K562 (cell line): ENCODE measurements around the gene TUBD1. TPM values are rescaled to one million over a fixed set of nuclear protein-coding genes. Genes with fewer than 3 reads are reported as not detected.
A peak's percentile ranks its signal among the peaks of the same experiment; 100 is the strongest.

Experiments
- MEF2D ChIP-seq: conservative IDR thresholded peaks from 2 replicates; pipeline ENCODE4 v1.6.1; 2016; ENCODE audit warnings: low read depth, missing genetic modification characterization, missing compliant biosample characterization
- PHB ChIP-seq: fragments of 250-450 bp; sonication (Bioruptor Pico); IDR thresholded peaks from 2 replicates; pipeline ENCODE4 v1.5.0; 2021
- PHTF2 ChIP-seq: fragments of 250-450 bp; sonication (Bioruptor Pico); IDR thresholded peaks from 2 replicates; pipeline ENCODE4 v1.5.0; 2021; ENCODE audit warnings: mild to moderate bottlenecking
- polyA plus RNA-seq, 8 experiments: library from polyadenylated mRNA; depleted of rRNA in 4 of 8; stranded (reverse) in 5 of 8; unstranded in 3 of 8; fragments of >200 nt; fragmentation: Nextera tagmentation in 2 of 8; fragmentation: Illumina TruSeq in 1 of 8; extraction: Ambion mirVana in 2 of 8; extraction: Trizol in 1 of 8; gene quantifications; 2 replicates each; pipeline versions ENCODE4 v1.2.1 to v1.2.3, GENCODE V29; 2011 to 2014; ENCODE audit warnings: inconsistent platforms in 1 of 8, missing spikeins in 1 of 8
- total RNA-seq, 7 experiments: library from RNA; depleted of rRNA in 6 of 7; stranded (reverse); fragments of >200 nt in 6 of 7; fragmentation: Illumina TruSeq in 2 of 7; extraction: Trizol in 2 of 7; gene quantifications; 2 replicates each; pipeline versions ENCODE4 v1.2.1 to v1.2.3, GENCODE V29; 2011 to 2021; ENCODE audit warnings: low replicate concordance in 1 of 7
- TF ChIP-seq, protein P1 (sequence below): sonication (generic); formaldehyde crosslinking; IDR thresholded peaks from 2 replicates; pipeline ENCODE4 v1.8.0; 2022; ENCODE audit warnings: missing genetic modification reagents, mild to moderate bottlenecking, borderline replicate concordance
- TF ChIP-seq, protein P2 (sequence below), 2 experiments: fragments of 450-650 bp; IDR thresholded peaks; 2 replicates each; pipeline ENCODE4 v1.6.1; 2016

The TUBD1 gene
- total and polyA plus RNA-seq, 9 of the 15 experiments (the other 6 are each of a cell fraction or from before 2014, with no cell fraction given): 10.8 to 35.3 (median 17.9) TPM

DNA sequence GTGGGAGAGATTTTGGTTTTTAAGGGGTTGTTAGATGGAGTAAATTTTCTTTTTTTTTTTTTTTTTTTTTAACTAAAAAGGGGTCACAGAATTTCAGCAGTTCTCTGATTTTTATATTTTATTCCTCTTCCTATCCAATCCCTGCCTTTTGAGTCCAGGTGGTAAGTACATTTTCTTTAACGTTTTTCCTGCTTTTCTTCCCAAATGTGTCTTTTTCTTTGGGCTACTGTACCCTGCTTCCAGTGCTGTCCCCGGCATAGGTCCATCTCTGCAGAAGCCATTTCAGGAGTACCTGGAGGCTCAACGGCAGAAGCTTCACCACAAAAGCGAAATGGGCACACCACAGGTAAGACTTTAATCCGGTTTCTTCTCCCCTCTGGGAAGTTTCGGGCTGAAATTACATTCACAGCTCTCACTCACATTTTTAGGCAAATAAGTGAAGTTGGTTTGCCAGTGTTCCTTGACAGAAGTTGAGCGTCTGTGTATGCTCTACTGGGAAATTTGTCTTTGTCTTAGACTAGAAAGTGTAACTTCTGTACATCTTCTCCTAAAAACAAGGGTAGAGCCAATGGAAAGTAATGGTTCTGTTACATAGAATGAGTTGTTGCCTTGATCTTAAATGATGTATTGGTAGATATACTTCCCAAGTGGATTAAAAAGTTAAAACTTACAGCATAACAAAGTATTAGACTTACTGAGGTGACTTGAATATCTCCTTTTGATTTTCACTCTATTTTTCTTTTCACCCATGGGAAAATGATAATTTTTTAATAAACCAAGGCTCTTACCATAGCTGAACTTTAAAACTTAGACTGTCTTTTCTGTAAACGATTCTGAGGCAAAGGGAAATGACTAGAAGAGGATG, 54.5 kb downstream of the TUBD1 start (continued):
- TF ChIP-seq, protein P1, sequence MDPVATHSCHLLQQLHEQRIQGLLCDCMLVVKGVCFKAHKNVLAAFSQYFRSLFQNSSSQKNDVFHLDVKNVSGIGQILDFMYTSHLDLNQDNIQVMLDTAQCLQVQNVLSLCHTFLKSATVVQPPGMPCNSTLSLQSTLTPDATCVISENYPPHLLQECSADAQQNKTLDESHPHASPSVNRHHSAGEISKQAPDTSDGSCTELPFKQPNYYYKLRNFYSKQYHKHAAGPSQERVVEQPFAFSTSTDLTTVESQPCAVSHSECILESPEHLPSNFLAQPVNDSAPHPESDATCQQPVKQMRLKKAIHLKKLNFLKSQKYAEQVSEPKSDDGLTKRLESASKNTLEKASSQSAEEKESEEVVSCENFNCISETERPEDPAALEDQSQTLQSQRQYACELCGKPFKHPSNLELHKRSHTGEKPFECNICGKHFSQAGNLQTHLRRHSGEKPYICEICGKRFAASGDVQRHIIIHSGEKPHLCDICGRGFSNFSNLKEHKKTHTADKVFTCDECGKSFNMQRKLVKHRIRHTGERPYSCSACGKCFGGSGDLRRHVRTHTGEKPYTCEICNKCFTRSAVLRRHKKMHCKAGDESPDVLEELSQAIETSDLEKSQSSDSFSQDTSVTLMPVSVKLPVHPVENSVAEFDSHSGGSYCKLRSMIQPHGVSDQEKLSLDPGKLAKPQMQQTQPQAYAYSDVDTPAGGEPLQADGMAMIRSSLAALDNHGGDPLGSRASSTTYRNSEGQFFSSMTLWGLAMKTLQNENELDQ (CRISPR knock-in tag): no peak
- TF ChIP-seq MEF2D (tag) (no peak; the same call in 1 of the 2 replicates), PHTF2 (CRISPR knock-in tag) (0 out of 2 replicates have a peak, but pooled peaks have one; percentile 53), PHB (no peak)
- TF ChIP-seq, protein P2, sequence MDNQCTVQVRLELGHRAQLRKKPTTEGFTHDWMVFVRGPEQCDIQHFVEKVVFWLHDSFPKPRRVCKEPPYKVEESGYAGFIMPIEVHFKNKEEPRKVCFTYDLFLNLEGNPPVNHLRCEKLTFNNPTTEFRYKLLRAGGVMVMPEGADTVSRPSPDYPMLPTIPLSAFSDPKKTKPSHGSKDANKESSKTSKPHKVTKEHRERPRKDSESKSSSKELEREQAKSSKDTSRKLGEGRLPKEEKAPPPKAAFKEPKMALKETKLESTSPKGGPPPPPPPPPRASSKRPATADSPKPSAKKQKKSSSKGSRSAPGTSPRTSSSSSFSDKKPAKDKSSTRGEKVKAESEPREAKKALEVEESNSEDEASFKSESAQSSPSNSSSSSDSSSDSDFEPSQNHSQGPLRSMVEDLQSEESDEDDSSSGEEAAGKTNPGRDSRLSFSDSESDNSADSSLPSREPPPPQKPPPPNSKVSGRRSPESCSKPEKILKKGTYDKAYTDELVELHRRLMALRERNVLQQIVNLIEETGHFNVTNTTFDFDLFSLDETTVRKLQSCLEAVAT (IDR thresholded peaks at IDR 0.05): peak; percentile 99 to 100
